ENCODE measurements around the gene ABCA12.

Gene ABCA12

DNA sequence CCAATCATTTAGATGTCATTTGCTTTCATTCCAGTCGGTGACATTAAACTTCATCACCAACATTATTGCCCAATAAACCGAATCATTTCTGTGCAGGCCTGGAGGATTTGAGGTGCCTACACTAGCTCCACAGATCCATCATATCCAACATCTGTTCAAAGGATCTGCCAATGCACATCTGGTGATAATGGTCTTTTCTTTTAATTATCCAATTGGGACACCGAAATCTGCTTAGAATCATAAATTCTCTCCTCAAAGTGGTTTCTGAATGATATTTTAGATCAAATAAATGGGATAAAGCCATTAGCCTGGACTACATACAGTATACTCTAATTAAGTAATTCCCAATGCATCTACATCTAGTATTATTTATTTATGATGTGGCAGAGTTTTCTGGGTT is 85.6 kb downstream of the ABCA12 start:
- H2BK120ac ChIP-seq (ENCODE audit: insufficient read depth, low read length, poor library complexity), result no peak overlapping the region
- H3K18ac ChIP-seq (ENCODE audit: low read length), result no peak overlapping the region
- no peaks in the 10 kb centered on the region for H3K9me3 ChIP-seq (ENCODE audit: insufficient read depth, low read depth, low read length)
- no peak overlapping the region for H2AK5ac ChIP-seq (ENCODE audit: low read length)
- H4K91ac ChIP-seq (ENCODE audit: low read depth, low read length), result no peak overlapping the region
- no CpG with 5 or more reads among the region's 3 CpGs for WGBS (ENCODE audit: extremely low coverage, insufficient coverage, insufficient read length)
- no peak overlapping the region for H2AFZ ChIP-seq (ENCODE audit: insufficient read depth, low read length, poor library complexity)
- H4K8ac ChIP-seq (ENCODE audit: low read depth, low read length), result no peak overlapping the region
- H2BK5ac ChIP-seq (ENCODE audit: low read depth, low read length, poor library complexity), result no peak overlapping the region
- no peak overlapping the region for H2BK12ac ChIP-seq (ENCODE audit: low read length)
- H3K23ac ChIP-seq (ENCODE audit: low read length), result no peak overlapping the region
- no peak overlapping the region for H4K12ac ChIP-seq (ENCODE audit: low read depth, low read length)
- H3K79me2 ChIP-seq (ENCODE audit: control insufficient read depth, insufficient read depth, low read length, poor library complexity), result no peaks in the 10 kb centered on the region
- no peaks in the 10 kb centered on the region for H3K27me3 ChIP-seq (ENCODE audit: insufficient read depth, low read length)
- no peak overlapping the region for H3K4me3 ChIP-seq (ENCODE audit: low read depth, low read length)
- H3K36me3 ChIP-seq (ENCODE audit: control insufficient read depth in 1 of 2, insufficient read depth in 2 of 2, low read length in 2 of 2), result no peaks in the 10 kb centered on the region
- H3K4me1 ChIP-seq (ENCODE audit: control insufficient read depth in 1 of 2, insufficient read depth in 2 of 2, low read length in 2 of 2), result no peaks in the 10 kb centered on the region
- no peaks in the 10 kb centered on the region for H3K79me1 ChIP-seq (ENCODE audit: low read length)
- H3K27ac ChIP-seq (ENCODE audit: low read depth, low read length), result no peak overlapping the region
- H3K4ac ChIP-seq (ENCODE audit: low read depth, low read length), result no peak overlapping the region
- no peak overlapping the region for H3K14ac ChIP-seq (ENCODE audit: low read length)
- H3K4me2 ChIP-seq (ENCODE audit: low read length), result no peak overlapping the region
- DNase-seq, result no peak
- no peak overlapping the region for H3K9ac ChIP-seq (ENCODE audit: low read length)

DNA sequence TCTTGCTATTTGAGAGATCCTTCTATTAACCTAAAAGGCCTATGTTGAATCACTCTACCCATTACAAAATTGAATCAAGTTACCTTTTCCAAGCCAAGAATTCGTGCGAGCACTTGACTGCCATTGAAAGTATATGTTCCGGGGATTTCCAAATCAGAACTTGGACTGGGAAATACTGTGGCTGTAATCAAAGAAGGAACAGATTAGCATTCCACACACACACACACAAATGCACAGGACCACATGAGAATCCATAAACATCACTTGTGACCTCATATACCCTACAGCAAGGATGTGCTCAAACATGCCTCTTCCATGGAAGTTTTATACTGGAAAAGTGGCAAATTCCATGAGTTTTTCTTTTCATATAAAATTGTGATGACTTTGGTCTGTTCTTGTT is 86.0 kb downstream of the ABCA12 start:
- no CpG with 5 or more reads among the region's 3 CpGs for WGBS (ENCODE audit: extremely low coverage, insufficient coverage, insufficient read length)

DNA sequence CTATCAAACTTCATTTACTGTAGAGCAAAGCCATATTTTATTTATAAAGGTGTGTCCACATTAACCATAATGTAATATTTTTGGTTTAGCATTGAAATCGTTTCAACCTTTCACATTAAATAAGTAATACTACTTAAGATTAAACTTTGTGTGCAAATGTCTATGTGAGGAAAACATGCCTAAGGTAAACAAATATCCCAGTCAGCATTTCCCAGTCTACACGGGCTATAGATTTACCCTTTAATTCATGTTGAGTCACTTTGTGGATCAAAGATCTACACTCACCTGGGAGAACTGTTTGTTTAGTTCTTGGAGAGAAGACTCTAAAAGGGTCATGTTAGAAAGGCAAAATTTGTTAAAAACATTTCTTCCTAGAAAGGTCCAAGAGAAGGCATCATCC is 89.1 kb downstream of the ABCA12 start:
- DNase-seq, result no peak
- H3K79me2 ChIP-seq (ENCODE audit: control insufficient read depth, insufficient read depth, low read length, poor library complexity), result no peaks in the 10 kb centered on the region
- no peak overlapping the region for H3K18ac ChIP-seq (ENCODE audit: low read length)
- H3K27ac ChIP-seq (ENCODE audit: low read depth, low read length), result no peak overlapping the region
- H3K4ac ChIP-seq (ENCODE audit: low read depth, low read length), result no peak overlapping the region
- H3K4me2 ChIP-seq (ENCODE audit: low read length), result no peak overlapping the region
- no peak overlapping the region for H2BK12ac ChIP-seq (ENCODE audit: low read length)
- no peak overlapping the region for H3K9ac ChIP-seq (ENCODE audit: low read length)
- H3K79me1 ChIP-seq (ENCODE audit: low read length), result no peaks in the 10 kb centered on the region
- no peak overlapping the region for H4K91ac ChIP-seq (ENCODE audit: low read depth, low read length)
- H3K36me3 ChIP-seq (ENCODE audit: control insufficient read depth in 1 of 2, insufficient read depth in 2 of 2, low read length in 2 of 2), result no peaks in the 10 kb centered on the region
- H2AFZ ChIP-seq (ENCODE audit: insufficient read depth, low read length, poor library complexity), result no peak overlapping the region
- H3K9me3 ChIP-seq (ENCODE audit: insufficient read depth, low read depth, low read length), result no peaks in the 10 kb centered on the region
- no peaks in the 10 kb centered on the region for H3K4me1 ChIP-seq (ENCODE audit: control insufficient read depth in 1 of 2, insufficient read depth in 2 of 2, low read length in 2 of 2)
- no CpG with 5 or more reads among the region's 2 CpGs for WGBS (ENCODE audit: extremely low coverage, insufficient coverage, insufficient read length)
- no peak overlapping the region for H3K14ac ChIP-seq (ENCODE audit: low read length)
- no peak overlapping the region for H2BK5ac ChIP-seq (ENCODE audit: low read depth, low read length, poor library complexity)
- H3K27me3 ChIP-seq (ENCODE audit: insufficient read depth, low read length), result no peaks in the 10 kb centered on the region
- no peak overlapping the region for H2BK120ac ChIP-seq (ENCODE audit: insufficient read depth, low read length, poor library complexity)
- H3K23ac ChIP-seq (ENCODE audit: low read length), result no peak overlapping the region
- no peak overlapping the region for H3K4me3 ChIP-seq (ENCODE audit: low read depth, low read length)
- no peak overlapping the region for H4K8ac ChIP-seq (ENCODE audit: low read depth, low read length)
- no peak overlapping the region for H2AK5ac ChIP-seq (ENCODE audit: low read length)
- no peak overlapping the region for H4K12ac ChIP-seq (ENCODE audit: low read depth, low read length)

More for the DNA sequence above, 86.0 kb downstream of the ABCA12 start:
- H3K27ac ChIP-seq (ENCODE audit: low read depth, low read length), result no peak overlapping the region
- no peak overlapping the region for H3K14ac ChIP-seq (ENCODE audit: low read length)
- H4K12ac ChIP-seq (ENCODE audit: low read depth, low read length), result no peak overlapping the region
- no peak overlapping the region for H3K23ac ChIP-seq (ENCODE audit: low read length)
- no peaks in the 10 kb centered on the region for H3K79me1 ChIP-seq (ENCODE audit: low read length)
- DNase-seq, result no peak
- H2BK120ac ChIP-seq (ENCODE audit: insufficient read depth, low read length, poor library complexity), result no peak overlapping the region
- no peak overlapping the region for H2BK5ac ChIP-seq (ENCODE audit: low read depth, low read length, poor library complexity)
- no peak overlapping the region for H3K4me3 ChIP-seq (ENCODE audit: low read depth, low read length)
- H3K4ac ChIP-seq (ENCODE audit: low read depth, low read length), result no peak overlapping the region
- no peak overlapping the region for H3K9ac ChIP-seq (ENCODE audit: low read length)
- no peaks in the 10 kb centered on the region for H3K4me1 ChIP-seq (ENCODE audit: control insufficient read depth in 1 of 2, insufficient read depth in 2 of 2, low read length in 2 of 2)
- no peak overlapping the region for H3K18ac ChIP-seq (ENCODE audit: low read length)
- no peak overlapping the region for H2AFZ ChIP-seq (ENCODE audit: insufficient read depth, low read length, poor library complexity)
- H3K9me3 ChIP-seq (ENCODE audit: insufficient read depth, low read depth, low read length), result no peaks in the 10 kb centered on the region
- no peaks in the 10 kb centered on the region for H3K27me3 ChIP-seq (ENCODE audit: insufficient read depth, low read length)
- H3K36me3 ChIP-seq (ENCODE audit: control insufficient read depth in 1 of 2, insufficient read depth in 2 of 2, low read length in 2 of 2), result no peaks in the 10 kb centered on the region
- H4K8ac ChIP-seq (ENCODE audit: low read depth, low read length), result no peak overlapping the region
- H2BK12ac ChIP-seq (ENCODE audit: low read length), result no peak overlapping the region
- H3K4me2 ChIP-seq (ENCODE audit: low read length), result no peak overlapping the region
- no peak overlapping the region for H4K91ac ChIP-seq (ENCODE audit: low read depth, low read length)
- H2AK5ac ChIP-seq (ENCODE audit: low read length), result no peak overlapping the region
- H3K79me2 ChIP-seq (ENCODE audit: control insufficient read depth, insufficient read depth, low read length, poor library complexity), result no peaks in the 10 kb centered on the region

DNA sequence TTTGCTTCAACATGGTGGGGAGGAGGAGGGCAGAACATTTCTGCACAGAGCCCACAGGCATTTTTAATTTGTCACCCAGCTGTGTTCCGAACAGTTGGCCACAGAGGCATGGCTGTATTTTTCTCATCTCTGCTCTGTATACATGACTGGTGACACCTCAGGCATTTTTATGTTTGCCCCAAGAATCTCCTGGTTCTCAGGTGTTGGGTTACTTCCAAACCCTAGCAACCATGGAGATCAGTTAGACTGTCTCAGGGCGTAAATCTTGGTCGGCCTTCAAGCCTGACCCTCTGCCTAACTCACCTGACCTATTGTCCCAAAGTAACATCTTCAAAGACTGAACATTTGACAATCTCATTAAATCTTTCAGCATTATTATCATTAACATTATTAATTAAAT is 100.0 kb downstream of the ABCA12 start:
- Histone ChIP-seq H2AK5ac (ENCODE audit: low read length) (no peak overlapping the region), H3K14ac (ENCODE audit: low read length) (no peak overlapping the region), H3K9me3 (ENCODE audit: insufficient read depth, low read depth, low read length) (no peaks in the 10 kb centered on the region), H3K9ac (ENCODE audit: low read length) (peak overlapping the region; percentile 63), H2BK5ac (ENCODE audit: low read depth, low read length, poor library complexity) (no peak overlapping the region), H3K4me2 (ENCODE audit: low read length) (no peak overlapping the region), H3K4ac (ENCODE audit: low read depth, low read length) (no peak overlapping the region), H4K91ac (ENCODE audit: low read depth, low read length) (no peak overlapping the region), H3K36me3 (ENCODE audit: control insufficient read depth in 1 of 2, insufficient read depth in 2 of 2, low read length in 2 of 2) (no peaks in the 10 kb centered on the region), H2AFZ (ENCODE audit: insufficient read depth, low read length, poor library complexity) (no peak overlapping the region), H4K12ac (ENCODE audit: low read depth, low read length) (no peak overlapping the region), H3K27me3 (ENCODE audit: insufficient read depth, low read length) (no peaks in the 10 kb centered on the region), H2BK120ac (ENCODE audit: insufficient read depth, low read length, poor library complexity) (no peak overlapping the region), H3K18ac (ENCODE audit: low read length) (no peak overlapping the region), H4K8ac (ENCODE audit: low read depth, low read length) (no peak overlapping the region), H2BK12ac (ENCODE audit: low read length) (no peak overlapping the region), H3K4me3 (ENCODE audit: low read depth, low read length) (no peak overlapping the region), H3K4me1 (ENCODE audit: control insufficient read depth in 1 of 2, insufficient read depth in 2 of 2, low read length in 2 of 2) (peaks cover 0 to 2% of the 10 kb centered on the region in 2 experiments), H3K23ac (ENCODE audit: low read length) (no peak overlapping the region), H3K79me2 (ENCODE audit: control insufficient read depth, insufficient read depth, low read length, poor library complexity) (no peaks in the 10 kb centered on the region), H3K27ac (ENCODE audit: low read depth, low read length) (no peak overlapping the region), H3K79me1 (ENCODE audit: low read length) (no peaks in the 10 kb centered on the region)
- no CpG with 5 or more reads among the region's 3 CpGs for WGBS (ENCODE audit: extremely low coverage, insufficient coverage, insufficient read length)
- DNase-seq, result no peak

All from trophoblast cell (in vitro differentiated cells and primary cell).